GM18505 (cell line): ENCODE measurements around the gene SECISBP2.
"Not testable (repeated sequence)": the region's sequence is repeated elsewhere in the genome, so short reads cannot be mapped to it uniquely, and the experiment has no call there.

ENCODE experiments used
- ATAC-seq: cut with Tn5 transposase; IDR thresholded peaks from one replicate; pipeline ENCODE4 v1.9.1; 2021; ENCODE audit not compliant: unreplicated experiment
- POLR2A ChIP-seq: IDR thresholded peaks from 4 replicates; pipeline ENCODE4 v1.6.1; 2011; ENCODE audit warnings: borderline replicate concordance; ENCODE audit not compliant: insufficient read depth, insufficient read length; ENCODE audit errors: extremely low read depth

Gene SECISBP2

GRCh38 chr9:89293014-89293413 is 25.3 kb upstream of the SECISBP2 start:
- no peak for ATAC-seq
- no peak for TF ChIP-seq POLR2A

- no peak for TF ChIP-seq POLR2A
- ATAC-seq, result no peak
Measured at GRCh38 chr9:89295400-89295799, 22.9 kb upstream of the SECISBP2 start.

- ATAC-seq, result not testable (repeated sequence)
Measured at GRCh38 chr9:89301996-89302395, 16.3 kb upstream of the SECISBP2 start.

GRCh38 chr9:89304020-89304833 is 14.1 kb upstream of the SECISBP2 start:
- ATAC-seq, result no peak
- TF ChIP-seq POLR2A, result no peak

- TF ChIP-seq POLR2A, result no peak
- ATAC-seq, result no peak
Measured at GRCh38 chr9:89304834-89305188, 13.5 kb upstream of the SECISBP2 start.

- ATAC-seq, result no peak
- no peak for TF ChIP-seq POLR2A
Measured at GRCh38 chr9:89305868-89306267, 12.4 kb upstream of the SECISBP2 start.

GRCh38 chr9:89309166-89309565 is 9.1 kb upstream of the SECISBP2 start:
- no peak for ATAC-seq
- no peak for TF ChIP-seq POLR2A

GRCh38 chr9:89309608-89310474 is 8.5 kb upstream of the SECISBP2 start:
- ATAC-seq, result no peak
- TF ChIP-seq POLR2A, result no peak

- peak; percentile 99 for TF ChIP-seq POLR2A
- ATAC-seq, result peak; percentile 91
Measured at GRCh38 chr9:89310475-89311345, 7.6 kb upstream of the SECISBP2 start, which contains the start of gene CKS2. TSS of gene CKS2 (plus strand) at chr9:89311195. CDS start at chr9:89311293, 98 bp downstream.

GRCh38 chr9:89311346-89312221 is 6.7 kb upstream of the SECISBP2 start:
- no peak for ATAC-seq
- no peak for TF ChIP-seq POLR2A

GRCh38 chr9:89312222-89312571 is 6.1 kb upstream of the SECISBP2 start:
- no peak for ATAC-seq
- TF ChIP-seq POLR2A, result no peak

GRCh38 chr9:89313842-89314241 is 4.5 kb upstream of the SECISBP2 start:
- ATAC-seq, result no peak
- no peak for TF ChIP-seq POLR2A
